HEK293T (cell line): ENCODE data around the gene ATP5MG.

Experiments used
- CTCF ChIA-PET: fragments of 350-600 bp; formaldehyde crosslinking; extraction: SDS; loops from one replicate; lab custom pipeline; 2021; ENCODE audit warnings: antibody characterized with exemption, inconsistent platforms; lab: Yijun Ruan, JAX
- POLR2A ChIA-PET: fragments of 350-600 bp; formaldehyde crosslinking; extraction: SDS; loops from one replicate; lab custom pipeline; 2020; ENCODE audit warnings: antibody characterized with exemption, inconsistent platforms; lab: Yijun Ruan, JAX
- DNase-seq: peaks from one replicate; pipeline ENCODE4 v3.0.0; 2012; ENCODE audit warnings: mixed read lengths; ENCODE audit errors: extremely low spot score
- ARNT ChIP-seq: fragments of 450-650 bp; IDR thresholded peaks from 2 replicates; pipeline ENCODE4 v1.6.1; 2017; ENCODE audit warnings: mild to moderate bottlenecking
- BHLHE40 ChIP-seq: fragments of 450-650 bp; IDR thresholded peaks from 2 replicates; pipeline ENCODE4 v1.6.1; 2016; ENCODE audit warnings: mild to moderate bottlenecking, moderate library complexity, borderline replicate concordance
- CTBP1 ChIP-seq: fragments of 450-650 bp; IDR thresholded peaks from 2 replicates; pipeline ENCODE4 v1.6.1; 2016; ENCODE audit warnings: borderline replicate concordance
- ELF4 ChIP-seq: fragments of 450-650 bp; IDR thresholded peaks from 2 replicates; pipeline ENCODE4 v1.6.1; 2017; ENCODE audit warnings: antibody characterized with exemption
- FOXA1 ChIP-seq: fragments of 450-650 bp; IDR thresholded peaks from 2 replicates; pipeline ENCODE4 v1.6.1; 2016; ENCODE audit warnings: mild to moderate bottlenecking
- FOXK2 ChIP-seq: fragments of 450-650 bp; IDR thresholded peaks from 2 replicates; pipeline ENCODE4 v1.6.1; 2016; ENCODE audit warnings: mild to moderate bottlenecking
- FOXM1 ChIP-seq: fragments of 450-650 bp; IDR thresholded peaks from 2 replicates; pipeline ENCODE4 v1.6.1; 2017; ENCODE audit warnings: mild to moderate bottlenecking, borderline replicate concordance
- HDGF ChIP-seq: fragments of 450-650 bp; IDR thresholded peaks from 2 replicates; pipeline ENCODE4 v1.6.1; 2017; ENCODE audit warnings: antibody characterized with exemption, borderline replicate concordance
- L3MBTL2 ChIP-seq: fragments of 450-650 bp; conservative IDR thresholded peaks from 2 replicates; pipeline ENCODE4 v1.6.1; 2016; ENCODE audit warnings: mild to moderate bottlenecking
- LEF1 ChIP-seq: fragments of 450-650 bp; IDR thresholded peaks from 2 replicates; pipeline ENCODE4 v1.6.1; 2017; ENCODE audit warnings: mild to moderate bottlenecking, borderline replicate concordance
- NFRKB ChIP-seq: fragments of 450-650 bp; IDR thresholded peaks from 2 replicates; pipeline ENCODE4 v1.6.1; 2016; ENCODE audit warnings: mild to moderate bottlenecking, moderate library complexity
- PKNOX1 ChIP-seq: fragments of 450-650 bp; IDR thresholded peaks from 2 replicates; pipeline ENCODE4 v1.6.1; 2016
- SP1 ChIP-seq: fragments of 450-650 bp; IDR thresholded peaks from 2 replicates; pipeline ENCODE4 v1.6.1; 2017
- SUZ12 ChIP-seq: fragments of 450-650 bp; IDR thresholded peaks from 2 replicates; pipeline ENCODE4 v1.6.1; 2016; ENCODE audit warnings: mild to moderate bottlenecking
- TARDBP ChIP-seq: fragments of 450-650 bp; IDR thresholded peaks from 2 replicates; pipeline ENCODE4 v1.6.1; 2016
- ZNF384 ChIP-seq: fragments of 450-650 bp; IDR thresholded peaks from 2 replicates; pipeline ENCODE4 v1.6.1; 2016

ATP5MG gene, protein sequence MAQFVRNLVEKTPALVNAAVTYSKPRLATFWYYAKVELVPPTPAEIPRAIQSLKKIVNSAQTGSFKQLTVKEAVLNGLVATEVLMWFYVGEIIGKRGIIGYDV

GRCh38 chr11:118401151-118401879 lies at the start of gene ATP5MG:
TSS of gene ATP5MG (plus strand) at chr11:118401606. CDS start at chr11:118401666, 60 bp downstream.
- DNase-seq: peak; percentile 90
- POLR2A ChIA-PET: interaction anchor here (1.0 to 1.9 kb wide), 5 partner anchors 12 to 169 kb away, joined by 3 to 8 read pairs (median 5); no protein-coding TSS in a partner anchor
- CTCF ChIA-PET: no interaction called here
- TF ChIP-seq L3MBTL2: peak; percentile 71
- TF ChIP-seq LEF1: no peak
- TF ChIP-seq ELF4: peak; percentile 30; the same call in 1 of the 2 replicates

- no peak for TF ChIP-seq FOXA1
- peak; percentile 91 for TF ChIP-seq ZNF384
- ChIA-PET POLR2A (no interaction called here), CTCF (interaction anchor here (1.0 to 1.1 kb wide), 3 partner anchors 11 to 153 kb away, joined by 3 to 16 read pairs (median 4); partner anchors contain the start of gene CD3D)
- DNase-seq: no peak
These were observed 48.2 kb upstream of the ATP5MG start for GRCh38 chr11:118353084-118353710.

DNA sequence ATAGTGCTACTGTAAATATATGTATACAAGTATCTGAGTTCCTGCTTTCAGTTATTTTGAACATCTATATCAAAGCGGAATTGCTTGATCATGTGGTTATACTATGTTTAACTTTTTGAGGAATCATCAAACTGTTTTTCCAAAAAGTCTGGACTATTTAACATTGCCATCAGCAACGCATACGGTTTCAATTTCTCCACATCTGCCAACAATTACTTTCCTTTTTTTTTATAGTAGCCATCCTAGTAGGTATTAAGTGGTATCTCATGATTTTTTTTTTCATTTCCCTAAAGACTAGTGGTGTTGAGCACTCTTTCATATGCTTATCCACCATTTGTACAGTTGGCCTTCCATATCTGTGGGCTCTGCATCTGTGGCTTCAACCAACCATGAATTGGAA lies 43.3 kb upstream of the ATP5MG start:
- ChIA-PET CTCF (no interaction called here), POLR2A (no interaction called here)
- no peak for TF ChIP-seq ZNF384
- no peak for TF ChIP-seq FOXA1
- TF ChIP-seq TARDBP: no peak
- no peak for TF ChIP-seq LEF1
- TF ChIP-seq NFRKB: no peak
- TF ChIP-seq HDGF: no peak
- no peak for TF ChIP-seq CTBP1
- DNase-seq: no peak

DNA sequence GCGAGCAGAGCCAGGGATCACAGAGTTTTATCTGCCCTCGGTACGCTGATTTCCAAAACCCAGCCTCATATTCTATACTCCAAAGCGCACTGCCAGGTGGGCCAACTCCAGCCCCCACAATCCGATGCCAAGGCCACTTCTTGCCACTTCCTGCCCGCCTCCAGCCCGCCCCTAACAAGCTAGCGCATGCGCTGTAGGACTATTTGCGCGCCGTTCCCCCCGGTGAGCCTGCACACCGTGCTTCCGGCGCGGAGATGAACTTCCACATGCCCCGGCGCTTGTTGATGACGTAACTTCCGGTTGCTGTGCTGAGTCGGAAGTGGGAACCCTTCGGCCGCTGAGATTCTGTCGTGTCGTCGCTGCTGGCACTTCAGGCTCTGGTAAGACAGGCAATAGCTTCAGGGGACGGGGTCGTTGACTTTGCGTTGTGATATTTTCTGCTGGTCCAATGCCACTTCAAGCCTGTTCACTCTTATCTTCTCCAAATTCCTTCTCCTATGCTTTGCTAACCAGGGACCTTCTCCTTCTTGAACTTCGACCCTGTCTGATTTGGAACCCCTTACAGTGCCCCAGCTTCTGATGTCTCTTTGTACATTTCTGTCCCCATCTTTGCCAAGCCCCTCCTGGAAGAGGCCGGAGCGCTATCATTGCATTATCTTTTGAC lies 42.0 kb upstream of the ATP5MG start, which contains the start of gene UBE4A:
TSS of gene UBE4A (plus strand) at position 306 of the 664 bp plus-strand sequence. CDS start 5,481 bp downstream, outside the sequence.
- peak; percentile 96 for DNase-seq
- no peak for TF ChIP-seq TARDBP
- TF ChIP-seq FOXM1: no peak
- TF ChIP-seq ELF4: peak; percentile 81
- no peak for TF ChIP-seq ARNT
- TF ChIP-seq L3MBTL2: peak; percentile 52
- TF ChIP-seq LEF1: no peak
- TF ChIP-seq SUZ12: no peak
- no peak for TF ChIP-seq FOXK2
- no peak for TF ChIP-seq NFRKB
- TF ChIP-seq ZNF384: no peak
- no peak for TF ChIP-seq SP1
- no peak for TF ChIP-seq FOXA1
- TF ChIP-seq HDGF: no peak
- no peak for TF ChIP-seq BHLHE40
- 0 out of 2 replicates have a peak, but pooled peaks have one; percentile 6 for TF ChIP-seq PKNOX1
- no peak for TF ChIP-seq CTBP1
- POLR2A ChIA-PET: interaction anchor here (0.6 to 1.2 kb wide), 8 partner anchors 8 to 179 kb away, joined by 3 read pairs; no protein-coding TSS in a partner anchor
- CTCF ChIA-PET: no interaction called here

DNA sequence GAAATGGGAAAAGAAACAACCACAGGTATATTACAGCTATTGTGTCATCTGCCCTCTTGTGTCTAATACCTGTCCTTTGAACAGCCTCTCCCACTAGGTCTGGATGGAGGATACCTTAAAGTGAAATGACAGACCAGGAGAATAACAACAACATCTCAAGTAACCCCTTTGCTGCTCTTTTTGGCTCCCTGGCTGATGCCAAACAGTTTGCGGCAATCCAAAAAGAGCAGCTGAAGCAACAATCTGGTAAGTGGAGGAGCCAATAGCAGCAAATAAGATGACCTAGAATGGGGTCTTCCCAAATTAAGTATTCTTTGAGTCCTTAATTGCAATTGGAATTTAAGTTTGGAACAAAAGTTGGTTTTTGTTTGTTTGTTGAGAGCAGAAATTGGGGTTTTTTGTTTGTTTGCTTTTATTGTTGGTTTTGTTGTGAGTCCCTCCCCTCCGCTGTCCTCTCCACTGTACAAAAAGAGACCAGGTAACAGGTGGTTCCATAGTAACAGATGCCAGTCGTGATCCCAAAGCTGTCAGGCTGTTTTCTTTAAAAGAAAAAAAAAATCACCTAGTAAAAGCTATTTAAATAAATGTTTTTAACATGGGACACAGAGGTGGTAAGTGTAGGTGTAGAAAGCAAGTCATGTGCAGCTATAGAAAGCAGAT lies 36.3 kb upstream of the ATP5MG start:
- TF ChIP-seq PKNOX1 (no peak), FOXM1 (no peak), ZNF384 (no peak), LEF1 (no peak), L3MBTL2 (no peak), ELF4 (no peak), SP1 (no peak), FOXK2 (no peak), NFRKB (no peak), SUZ12 (no peak), ARNT (no peak), BHLHE40 (no peak), TARDBP (no peak), FOXA1 (no peak), CTBP1 (no peak), HDGF (no peak)
- POLR2A ChIA-PET: no interaction called here
- CTCF ChIA-PET: no interaction called here
- no peak for DNase-seq

- ChIA-PET CTCF (no interaction called here), POLR2A (no interaction called here)
- TF ChIP-seq ARNT (no peak), ZNF384 (no peak), BHLHE40 (no peak), NFRKB (no peak), LEF1 (no peak), PKNOX1 (no peak), CTBP1 (no peak), TARDBP (no peak), SUZ12 (no peak), FOXM1 (no peak), HDGF (no peak), SP1 (no peak), FOXK2 (no peak), L3MBTL2 (no peak), ELF4 (no peak)
- DNase-seq: no peak
These were observed 35.1 kb upstream of the ATP5MG start for GRCh38 chr11:118366287-118366686.
